ENCODE measurements around the gene TMEM109.
"Not testable (repeated sequence)": the region's sequence is repeated elsewhere in the genome, so short reads cannot be mapped to it uniquely, and the experiment has no call there.

Gene TMEM109

GRCh38 chr11:60905047-60905446, 8.9 kb upstream of the TMEM109 start:
- H3K4me3 ChIP-seq (replicated peaks; ENCODE audit: low read depth, low read length), result peak overlapping the region; percentile 84
- no peak for TF ChIP-seq CTCF (IDR thresholded peaks at IDR 0.05; ENCODE audit: low read length, missing control alignments)
- no peak for DNase-seq (ENCODE audit: low read depth)

- peak; percentile 34 for DNase-seq (ENCODE audit: low read depth)
- peak overlapping the region; percentile 84 for H3K4me3 ChIP-seq (replicated peaks; ENCODE audit: low read depth, low read length)
- no peak for TF ChIP-seq CTCF (IDR thresholded peaks at IDR 0.05; ENCODE audit: low read length, missing control alignments)
Measured at GRCh38 chr11:60905551-60906113, 8.3 kb upstream of the TMEM109 start.

GRCh38 chr11:60906132-60906972, 7.6 kb upstream of the TMEM109 start, which contains the start of gene PRPF19:
Gene PRPF19 (minus strand): TSS chr11:60906585. CDS start chr11:60906382, 203 bp downstream.
- H3K4me3 ChIP-seq (replicated peaks; ENCODE audit: low read depth, low read length), result peak within 1 kb of the TSS; percentile 84
- TF ChIP-seq CTCF (IDR thresholded peaks at IDR 0.05; ENCODE audit: low read length, missing control alignments), result no peak

GRCh38 chr11:60908803-60909202, 5.2 kb upstream of the TMEM109 start:
- no peak for DNase-seq (ENCODE audit: low read depth)
- TF ChIP-seq CTCF (IDR thresholded peaks at IDR 0.05; ENCODE audit: low read length, missing control alignments), result no peak
- no peak overlapping the region for H3K4me3 ChIP-seq (replicated peaks; ENCODE audit: low read depth, low read length)

More at GRCh38 chr11:60906132-60906972, 7.6 kb upstream of the TMEM109 start, which contains the start of gene PRPF19:
- peak; percentile 95 for DNase-seq (ENCODE audit: low read depth)

- not testable (repeated sequence) for H3K4me3 ChIP-seq (replicated peaks; ENCODE audit: low read depth, low read length); DNase-seq (ENCODE audit: low read depth)
Measured at GRCh38 chr11:60909680-60910280, 4.2 kb upstream of the TMEM109 start.

- no peak for TF ChIP-seq CTCF (IDR thresholded peaks at IDR 0.05; ENCODE audit: low read length, missing control alignments)
- no peak overlapping the region for H3K4me3 ChIP-seq (replicated peaks; ENCODE audit: low read depth, low read length)
- no peak for DNase-seq (ENCODE audit: low read depth)
Measured at GRCh38 chr11:60910281-60910687, 3.7 kb upstream of the TMEM109 start.

GRCh38 chr11:60910711-60911380, 3.1 kb upstream of the TMEM109 start:
- DNase-seq (ENCODE audit: low read depth), result no peak
- no peak overlapping the region for H3K4me3 ChIP-seq (replicated peaks; ENCODE audit: low read depth, low read length)
- TF ChIP-seq CTCF (IDR thresholded peaks at IDR 0.05; ENCODE audit: low read length, missing control alignments), result no peak

Data from fibroblast of pulmonary artery (primary cell).